BJ (cell line): ENCODE measurements around the gene AGAP1. TPM values are rescaled to one million over a fixed set of nuclear protein-coding genes. Genes with fewer than 3 reads are reported as not detected.

Experiments
- CTCF ChIA-PET: fragments of 350-600 bp; formaldehyde crosslinking; extraction: SDS; loops from one replicate; lab custom pipeline; 2021; ENCODE audit warnings: antibody characterized with exemption, inconsistent platforms; lab: Yijun Ruan, JAX
- POLR2A ChIA-PET: fragments of 300-600 bp; sonication (Branson Sonifier 250); formaldehyde crosslinking; extraction: SDS; loops from one replicate; lab custom pipeline; 2021; ENCODE audit warnings: antibody characterized with exemption; lab: Charles Lee
- DNase-seq: peaks from one replicate; pipeline ENCODE4 v3.0.0-alpha.2; 2011; ENCODE audit warnings: low read depth
- H3K27me3 ChIP-seq: 2 replicates; pipeline ENCODE4 v1.6.0; 2011; ENCODE audit warnings: low read length; ENCODE audit not compliant: control insufficient read depth, insufficient read depth
- H3K36me3 ChIP-seq: 2 replicates; pipeline ENCODE4 v1.5.1; 2011; ENCODE audit warnings: low read length; ENCODE audit not compliant: control insufficient read depth, insufficient read depth
- H3K4me3 ChIP-seq: 2 replicates; pipeline ENCODE4 v1.5.1; 2011; ENCODE audit warnings: low read depth, mild to moderate bottlenecking, control low read depth, low read length
- CTCF ChIP-seq: IDR thresholded peaks from 2 replicates; pipeline ENCODE4 v1.5.1; 2011; ENCODE audit warnings: low read depth, mild to moderate bottlenecking, control low read depth, inconsistent platforms, low read length, moderate library complexity; ENCODE audit not compliant: insufficient read depth
- polyA plus RNA-seq: library from polyadenylated mRNA; depleted of rRNA; stranded (reverse); fragments of >200 nt; gene quantifications from 2 replicates; pipeline ENCODE4 v1.2.3, GENCODE V29; 2011

AGAP1 gene
- polyA plus RNA-seq, 1 experiment: 14.9 TPM

- no peak overlapping the region for H3K4me3 ChIP-seq
- POLR2A ChIA-PET: no interaction called here
- TF ChIP-seq CTCF: no peak
- no peaks in the 10 kb centered on the region for H3K36me3 ChIP-seq
- CTCF ChIA-PET: no interaction called here
- no peaks in the 10 kb centered on the region for H3K27me3 ChIP-seq
- DNase-seq: no peak
These were observed 342.0 kb downstream of the AGAP1 start for GRCh38 chr2:235835810-235836209.

- Histone ChIP-seq H3K4me3 (no peak overlapping the region), H3K27me3 (no peaks in the 10 kb centered on the region), H3K36me3 (no peaks in the 10 kb centered on the region)
- CTCF ChIA-PET: no interaction called here
- POLR2A ChIA-PET: no interaction called here
- DNase-seq: no peak
- TF ChIP-seq CTCF: no peak
These were observed 342.7 kb downstream of the AGAP1 start for GRCh38 chr2:235836491-235836911.

GRCh38 chr2:235839226-235839625 lies 345.4 kb downstream of the AGAP1 start:
- POLR2A ChIA-PET: interaction anchor here (0.7 kb wide), 1 partner anchor 51 kb away, joined by 3 read pairs; no protein-coding TSS in a partner anchor

GRCh38 chr2:235839974-235840373 lies 346.1 kb downstream of the AGAP1 start:
- Histone ChIP-seq H3K36me3 (no peaks in the 10 kb centered on the region), H3K27me3 (no peaks in the 10 kb centered on the region), H3K4me3 (no peak overlapping the region)
- CTCF ChIA-PET: no interaction called here
- no peak for TF ChIP-seq CTCF
- POLR2A ChIA-PET: no interaction called here
- no peak for DNase-seq

More at GRCh38 chr2:235839226-235839625, 345.4 kb downstream of the AGAP1 start:
- CTCF ChIA-PET: no interaction called here
- no peak for DNase-seq
- Histone ChIP-seq H3K4me3 (no peak overlapping the region), H3K36me3 (no peaks in the 10 kb centered on the region), H3K27me3 (no peaks in the 10 kb centered on the region)
- no peak for TF ChIP-seq CTCF

- CTCF ChIA-PET: no interaction called here
- Histone ChIP-seq H3K4me3 (no peak overlapping the region), H3K27me3 (no peaks in the 10 kb centered on the region), H3K36me3 (no peaks in the 10 kb centered on the region)
- no peak for TF ChIP-seq CTCF
- POLR2A ChIA-PET: no interaction called here
- DNase-seq: no peak
These were observed 348.0 kb downstream of the AGAP1 start for GRCh38 chr2:235841863-235842262.
